ENCODE measurements around the gene IP6K3. TPM values are rescaled to one million over a fixed set of nuclear protein-coding genes. Genes with fewer than 3 reads are reported as not detected.

Gene IP6K3
- total RNA-seq, 4 donors from 2014 or later: 0.88 to 5.8 (median 1.6) TPM

DNA sequence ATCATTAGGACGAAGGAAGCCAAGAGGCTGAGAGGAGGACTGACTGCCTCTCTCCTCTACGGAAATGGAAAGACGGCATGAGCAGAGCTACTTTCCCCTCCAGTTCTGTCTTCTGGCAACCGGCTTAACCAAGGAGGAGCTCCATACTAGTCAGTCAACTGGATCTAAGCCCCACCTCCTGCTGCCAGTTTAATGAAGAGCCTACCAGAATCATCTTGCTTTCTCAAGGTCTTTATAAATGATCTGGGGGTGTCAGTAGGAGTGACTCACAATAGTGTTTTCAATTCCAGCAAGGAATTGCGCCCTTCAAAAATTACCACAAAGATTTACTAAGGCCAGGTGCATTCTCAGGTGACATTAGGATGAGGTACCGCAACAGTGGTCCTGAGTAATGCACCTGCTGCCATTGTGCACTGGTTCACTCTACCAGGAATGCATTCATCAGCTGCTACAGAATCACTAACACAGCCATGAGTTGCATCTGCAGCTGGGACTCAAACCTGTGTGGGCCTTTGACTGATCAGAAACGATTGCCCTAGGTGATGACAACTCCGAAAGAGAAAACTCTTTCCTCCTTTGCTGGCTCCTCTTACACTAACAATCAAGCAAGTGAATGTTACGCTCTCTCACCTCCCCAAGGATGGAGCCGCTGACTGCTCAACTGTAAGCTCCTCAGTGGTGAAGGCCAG lies 38.0 kb downstream of the IP6K3 start:
- no peaks in the 10 kb centered on the region for H3K27me3 ChIP-seq
- no peak overlapping the region for H3K27ac ChIP-seq
- TF ChIP-seq POLR2A (IDR thresholded peaks at IDR 0.05): no peak
- TF ChIP-seq, protein P1, sequence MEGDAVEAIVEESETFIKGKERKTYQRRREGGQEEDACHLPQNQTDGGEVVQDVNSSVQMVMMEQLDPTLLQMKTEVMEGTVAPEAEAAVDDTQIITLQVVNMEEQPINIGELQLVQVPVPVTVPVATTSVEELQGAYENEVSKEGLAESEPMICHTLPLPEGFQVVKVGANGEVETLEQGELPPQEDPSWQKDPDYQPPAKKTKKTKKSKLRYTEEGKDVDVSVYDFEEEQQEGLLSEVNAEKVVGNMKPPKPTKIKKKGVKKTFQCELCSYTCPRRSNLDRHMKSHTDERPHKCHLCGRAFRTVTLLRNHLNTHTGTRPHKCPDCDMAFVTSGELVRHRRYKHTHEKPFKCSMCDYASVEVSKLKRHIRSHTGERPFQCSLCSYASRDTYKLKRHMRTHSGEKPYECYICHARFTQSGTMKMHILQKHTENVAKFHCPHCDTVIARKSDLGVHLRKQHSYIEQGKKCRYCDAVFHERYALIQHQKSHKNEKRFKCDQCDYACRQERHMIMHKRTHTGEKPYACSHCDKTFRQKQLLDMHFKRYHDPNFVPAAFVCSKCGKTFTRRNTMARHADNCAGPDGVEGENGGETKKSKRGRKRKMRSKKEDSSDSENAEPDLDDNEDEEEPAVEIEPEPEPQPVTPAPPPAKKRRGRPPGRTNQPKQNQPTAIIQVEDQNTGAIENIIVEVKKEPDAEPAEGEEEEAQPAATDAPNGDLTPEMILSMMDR (IDR thresholded peaks at IDR 0.05): no peak
- peaks cover 0 to 8% (median 2%) of the 10 kb centered on the region in 4 donors for H3K4me1 ChIP-seq
- DNase-seq: no peak
- no peaks in the 10 kb centered on the region for H3K36me3 ChIP-seq
- no peaks in the 10 kb centered on the region for H3K9me3 ChIP-seq
- H3K4me3 ChIP-seq: no peak overlapping the region

DNA sequence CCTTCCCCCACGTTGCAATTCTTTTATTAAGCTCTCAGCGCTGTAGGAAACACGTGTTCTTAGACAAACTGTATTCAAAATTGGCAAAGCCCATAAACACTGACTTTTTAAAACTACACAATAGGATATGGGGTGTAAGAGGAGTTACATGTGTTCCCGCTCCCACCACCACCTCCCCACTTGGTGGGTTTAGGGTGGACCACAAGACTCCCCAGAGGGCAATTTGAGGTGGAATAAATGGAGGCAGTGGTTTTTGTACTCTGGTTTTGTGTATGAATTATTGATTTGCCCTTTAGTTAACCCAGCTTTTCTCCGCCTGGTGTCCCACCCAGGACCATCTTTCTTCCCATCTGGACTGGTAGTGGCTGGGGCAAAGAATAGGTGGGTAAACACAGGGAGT lies 38.9 kb downstream of the IP6K3 start:
- no peaks in the 10 kb centered on the region for H3K9me3 ChIP-seq
- H3K4me3 ChIP-seq: no peak overlapping the region
- TF ChIP-seq, protein P1 (IDR thresholded peaks at IDR 0.05): no peak
- no peak for TF ChIP-seq POLR2A (IDR thresholded peaks at IDR 0.05)
- H3K36me3 ChIP-seq: no peaks in the 10 kb centered on the region
- peaks cover 0 to 8% (median 2%) of the 10 kb centered on the region in 4 donors for H3K4me1 ChIP-seq
- no peak for DNase-seq
- no peak overlapping the region for H3K27ac ChIP-seq
- no peaks in the 10 kb centered on the region for H3K27me3 ChIP-seq

DNA sequence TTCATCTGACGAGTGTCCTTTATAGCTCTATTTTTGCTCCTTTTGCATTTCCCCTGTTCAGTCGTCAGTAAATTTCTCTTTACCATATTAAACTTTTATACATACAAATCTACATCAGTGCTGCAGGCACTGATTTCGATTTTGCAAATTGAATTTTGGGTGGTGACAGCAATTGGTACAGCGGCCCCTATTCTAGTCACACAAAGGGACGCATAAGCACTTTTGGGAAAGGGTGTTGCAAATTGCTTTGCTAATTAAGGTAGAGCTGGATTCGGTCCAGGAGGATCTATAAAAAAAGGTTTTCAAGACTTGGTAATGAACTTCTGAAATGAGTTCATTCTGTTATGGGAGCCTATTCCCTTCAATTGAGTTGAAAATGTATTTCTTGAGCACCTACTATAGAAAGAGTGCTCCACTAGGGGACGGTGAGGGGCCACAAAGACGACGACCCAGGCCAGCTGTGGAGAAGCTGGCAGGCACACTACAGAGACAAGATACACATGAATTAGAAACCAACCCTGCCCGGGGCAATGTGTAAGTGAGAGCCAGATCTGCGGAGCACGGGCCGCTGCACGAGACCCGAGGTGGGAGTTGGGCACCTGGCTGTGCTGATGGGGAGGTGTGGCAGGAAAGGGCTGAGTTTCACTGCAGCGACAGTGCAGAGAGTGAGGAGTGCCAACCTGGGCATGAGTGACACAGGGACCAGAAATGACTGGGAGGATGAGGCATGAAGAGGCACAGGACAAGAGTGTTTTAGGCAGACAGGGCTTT lies 40.6 kb downstream of the IP6K3 start:
- H3K4me3 ChIP-seq: no peak overlapping the region
- no peaks in the 10 kb centered on the region for H3K27me3 ChIP-seq
- H3K9me3 ChIP-seq: no peaks in the 10 kb centered on the region
- TF ChIP-seq, protein P1 (IDR thresholded peaks at IDR 0.05): no peak
- TF ChIP-seq POLR2A (IDR thresholded peaks at IDR 0.05): no peak
- H3K27ac ChIP-seq: no peak overlapping the region
- peaks cover 0 to 8% (median 2%) of the 10 kb centered on the region in 4 donors for H3K4me1 ChIP-seq
- H3K36me3 ChIP-seq: no peaks in the 10 kb centered on the region
- DNase-seq: no peak

DNA sequence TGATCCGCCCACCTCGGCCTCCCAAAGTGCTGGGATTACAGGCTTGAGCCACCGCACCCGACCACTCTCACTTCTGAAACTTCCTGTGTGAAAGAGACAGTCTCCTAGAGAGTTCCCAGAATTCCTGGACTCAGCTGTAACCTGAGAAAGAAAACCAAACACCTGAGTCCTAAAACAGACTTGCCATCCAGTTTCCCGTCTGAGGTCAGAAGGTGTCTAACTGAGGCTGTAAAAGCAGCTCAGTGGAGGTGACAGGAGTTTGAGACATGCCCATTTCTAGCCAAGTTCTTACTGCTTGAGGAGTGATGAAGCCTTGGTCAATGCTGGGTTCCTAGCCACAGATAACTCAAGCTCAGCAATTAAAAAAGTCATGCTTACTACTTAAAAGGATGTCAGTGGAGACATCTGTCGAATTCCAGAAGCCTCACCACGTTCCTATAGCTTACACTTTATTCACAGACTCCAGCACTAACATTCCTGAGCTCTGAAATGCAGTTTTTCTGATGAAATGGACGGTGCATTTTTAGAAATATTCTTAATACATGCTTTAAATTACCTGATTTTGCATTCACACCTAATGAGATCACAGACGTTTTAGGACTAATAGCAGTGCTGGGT lies 41.3 kb downstream of the IP6K3 start:
- no peaks in the 10 kb centered on the region for H3K27me3 ChIP-seq
- peaks cover 0 to 2% (median 1%) of the 10 kb centered on the region in 4 donors for H3K4me1 ChIP-seq
- DNase-seq: no peak
- H3K4me3 ChIP-seq: no peak overlapping the region
- no peak overlapping the region for H3K27ac ChIP-seq
- TF ChIP-seq, protein P1 (IDR thresholded peaks at IDR 0.05): no peak
- TF ChIP-seq POLR2A (IDR thresholded peaks at IDR 0.05): no peak
- no peaks in the 10 kb centered on the region for H3K9me3 ChIP-seq
- no peaks in the 10 kb centered on the region for H3K36me3 ChIP-seq

DNA sequence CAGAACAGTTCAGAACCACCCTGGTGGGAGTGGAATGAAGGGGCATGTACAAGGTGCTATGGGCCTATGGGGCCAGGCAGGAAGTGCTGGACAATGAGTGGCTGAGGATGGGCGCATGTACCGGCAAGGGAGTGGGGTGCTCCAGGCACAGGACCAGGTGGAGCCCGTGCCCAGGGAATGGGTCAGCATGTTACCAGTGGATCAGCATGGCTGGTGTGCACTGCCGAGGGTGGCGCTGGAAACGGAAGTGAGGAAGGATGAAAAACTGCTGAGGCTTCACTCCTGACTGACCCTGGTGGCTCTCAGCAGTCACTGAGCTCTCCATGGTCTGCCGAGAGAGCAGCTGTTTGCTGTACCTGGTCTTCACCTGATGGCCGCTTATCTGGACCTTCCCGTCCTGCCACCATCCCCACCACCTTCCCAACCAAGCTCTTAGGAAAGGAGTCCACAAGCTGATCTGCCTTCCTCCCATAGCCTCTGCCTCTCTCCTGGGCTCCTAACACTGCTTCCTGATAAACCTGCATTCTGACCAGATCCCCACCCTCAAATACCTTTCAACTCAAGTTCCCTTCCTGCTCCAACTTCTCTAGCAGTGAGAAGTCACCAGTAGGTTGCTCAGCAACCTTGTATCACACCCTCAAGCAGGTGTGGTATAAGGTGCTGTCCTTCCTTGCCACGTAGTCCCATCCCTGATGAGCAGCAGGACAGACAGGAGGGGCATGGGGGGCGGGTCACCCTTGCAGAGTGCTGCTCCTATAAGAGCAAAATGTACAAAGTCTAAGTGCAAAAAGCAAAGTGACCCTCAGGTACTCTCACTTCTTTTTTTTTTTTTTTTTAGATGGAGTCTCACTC lies 42.3 kb downstream of the IP6K3 start:
- H3K4me1 ChIP-seq: peaks cover 0 to 5% (median 0%) of the 10 kb centered on the region in 4 donors
- H3K27ac ChIP-seq: no peak overlapping the region
- no peaks in the 10 kb centered on the region for H3K9me3 ChIP-seq
- no peaks in the 10 kb centered on the region for H3K36me3 ChIP-seq
- H3K27me3 ChIP-seq: no peaks in the 10 kb centered on the region
- TF ChIP-seq, protein P1 (IDR thresholded peaks at IDR 0.05): no peak
- no peak for TF ChIP-seq POLR2A (IDR thresholded peaks at IDR 0.05)
- H3K4me3 ChIP-seq: no peak overlapping the region
- no peak for DNase-seq
